HL-60/S4 treated with retinoic acid at 250 ng/mL for 4 days and 3 days (cell line): ENCODE measurements around the gene FN3KRP.

Source experiments
- in situ Hi-C: fragments of 300-500 bp; cut with MboI; formaldehyde crosslinking; loops from 2 replicates; pipeline ENCODE4 v1.7.0; 2022; ENCODE audit warnings: low sequenced_read_pairs

FN3KRP gene

GRCh38 chr17:82705756-82706155 lies 10.8 kb upstream of the FN3KRP start:
- in situ Hi-C loops, result no loop called here

- in situ Hi-C loops, result no loop called here
These were observed 7.4 kb upstream of the FN3KRP start for GRCh38 chr17:82709024-82709675.

GRCh38 chr17:82709676-82710498 lies 6.6 kb upstream of the FN3KRP start:
- in situ Hi-C loops, result no loop called here

GRCh38 chr17:82710499-82711232 lies 5.8 kb upstream of the FN3KRP start:
- in situ Hi-C loops, result no loop called here

- in situ Hi-C loops, result no loop called here
These were observed 3.3 kb upstream of the FN3KRP start for GRCh38 chr17:82713071-82713723.

GRCh38 chr17:82718986-82719685 lies 2.6 kb downstream of the FN3KRP start:
- in situ Hi-C loops, result no loop called here

GRCh38 chr17:82720204-82720603 lies 3.7 kb downstream of the FN3KRP start:
- in situ Hi-C loops, result no loop called here

GRCh38 chr17:82722341-82723013 lies 6.0 kb downstream of the FN3KRP start:
- in situ Hi-C loops, result no loop called here

- in situ Hi-C loops, result no loop called here
These were observed 6.8 kb downstream of the FN3KRP start for GRCh38 chr17:82723169-82723807.

- in situ Hi-C loops, result no loop called here
These were observed 9.9 kb downstream of the FN3KRP start for GRCh38 chr17:82726427-82726826.

- in situ Hi-C loops, result no loop called here
These were observed 13.2 kb downstream of the FN3KRP start for GRCh38 chr17:82729479-82730260.

- in situ Hi-C loops, result no loop called here
These were observed 15.7 kb downstream of the FN3KRP start for GRCh38 chr17:82732118-82732743.

GRCh38 chr17:82734987-82735866 lies 18.7 kb downstream of the FN3KRP start, which contains the start of gene FN3K:
Gene FN3K (plus strand): TSS chr17:82735615. CDS start chr17:82735637, 22 bp downstream.
- in situ Hi-C loops, result no loop called here

- in situ Hi-C loops, result no loop called here
These were observed 20.1 kb downstream of the FN3KRP start for GRCh38 chr17:82736511-82737185.

GRCh38 chr17:82737967-82738877 lies 21.7 kb downstream of the FN3KRP start:
- in situ Hi-C loops, result no loop called here
